ENCODE measurements around the gene ACTR2. TPM values are rescaled to one million over a fixed set of nuclear protein-coding genes. Genes with fewer than 3 reads are reported as not detected.
A peak's percentile ranks its signal among the peaks of the same experiment; 100 is the strongest.
"Not testable (repeated sequence)": the region's sequence is repeated elsewhere in the genome, so short reads cannot be mapped to it uniquely, and the experiment has no call there.

Gene ACTR2
- 10 to 100 TPM; 41.5 to 56.9 (median 49.8) TPM for total RNA-seq

DNA sequence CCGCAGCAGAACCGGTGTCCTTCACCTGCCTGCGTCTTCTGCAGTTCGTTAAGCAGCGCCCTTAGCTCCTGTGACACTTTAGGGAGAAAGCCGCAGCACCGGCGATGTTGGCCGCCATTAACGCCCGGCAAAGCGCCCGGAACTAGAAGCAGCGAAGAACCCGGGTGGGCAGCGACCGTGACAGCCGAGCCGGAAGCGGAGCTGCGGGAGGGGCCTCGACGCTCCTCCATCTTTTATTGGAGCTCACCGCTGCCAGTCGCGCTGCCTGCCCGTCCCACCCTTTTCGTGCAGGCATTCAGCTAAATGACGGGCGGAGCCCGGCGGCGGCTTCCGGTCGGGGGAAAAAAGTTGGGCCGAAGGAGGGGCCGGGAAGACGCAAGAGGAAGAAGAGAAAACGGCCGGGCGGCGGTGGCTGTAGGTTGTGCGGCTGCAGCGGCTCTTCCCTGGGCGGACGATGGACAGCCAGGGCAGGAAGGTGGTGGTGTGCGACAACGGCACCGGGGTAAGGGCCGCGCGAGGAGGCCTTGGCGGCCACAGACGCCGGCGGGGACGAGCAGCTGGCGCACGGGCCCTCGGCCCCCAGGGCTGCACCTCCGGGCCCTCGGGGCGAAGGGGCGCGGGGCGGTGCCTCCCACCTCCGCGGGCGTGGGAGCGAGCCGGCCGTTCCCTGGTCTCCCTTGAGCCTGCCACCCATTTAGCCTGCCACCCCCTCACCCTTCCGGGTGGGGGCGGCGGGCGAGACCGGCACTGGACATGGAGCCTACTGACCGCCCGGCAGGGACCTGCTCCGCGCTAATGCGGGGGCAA lies at the start of gene ACTR2:
TSS of gene ACTR2 (plus strand) at position 376 of the 807 bp plus-strand sequence. CDS start at position 455, 79 bp downstream.
- Histone ChIP-seq H3K4me3 (peak within 1 kb of the TSS; percentile 99), H3K27me3 (no peaks in the 10 kb centered on the region), H3K4me1 (peaks cover 43% of the 10 kb centered on the region), H3K27ac (peak within 1 kb of the TSS; percentile 99), H3K9me3 (no peaks in the 10 kb centered on the region), H3K36me3 (no peaks in the 10 kb centered on the region)
- TF ChIP-seq, protein P1, sequence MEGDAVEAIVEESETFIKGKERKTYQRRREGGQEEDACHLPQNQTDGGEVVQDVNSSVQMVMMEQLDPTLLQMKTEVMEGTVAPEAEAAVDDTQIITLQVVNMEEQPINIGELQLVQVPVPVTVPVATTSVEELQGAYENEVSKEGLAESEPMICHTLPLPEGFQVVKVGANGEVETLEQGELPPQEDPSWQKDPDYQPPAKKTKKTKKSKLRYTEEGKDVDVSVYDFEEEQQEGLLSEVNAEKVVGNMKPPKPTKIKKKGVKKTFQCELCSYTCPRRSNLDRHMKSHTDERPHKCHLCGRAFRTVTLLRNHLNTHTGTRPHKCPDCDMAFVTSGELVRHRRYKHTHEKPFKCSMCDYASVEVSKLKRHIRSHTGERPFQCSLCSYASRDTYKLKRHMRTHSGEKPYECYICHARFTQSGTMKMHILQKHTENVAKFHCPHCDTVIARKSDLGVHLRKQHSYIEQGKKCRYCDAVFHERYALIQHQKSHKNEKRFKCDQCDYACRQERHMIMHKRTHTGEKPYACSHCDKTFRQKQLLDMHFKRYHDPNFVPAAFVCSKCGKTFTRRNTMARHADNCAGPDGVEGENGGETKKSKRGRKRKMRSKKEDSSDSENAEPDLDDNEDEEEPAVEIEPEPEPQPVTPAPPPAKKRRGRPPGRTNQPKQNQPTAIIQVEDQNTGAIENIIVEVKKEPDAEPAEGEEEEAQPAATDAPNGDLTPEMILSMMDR (IDR thresholded peaks at IDR 0.05) = no peak
- TF ChIP-seq POLR2AphosphoS5 (IDR thresholded peaks at IDR 0.05) (peak in 2 of 3 donors; percentile 22 to 38), POLR2A (IDR thresholded peaks at IDR 0.05) (peak; percentile 55 to 89)
- DNase-seq (ENCODE audit: low spot score in 2 of 2) = peak; percentile 97
- WGBS = 0% methylated on average over 20 of the region's 82 CpGs

DNA sequence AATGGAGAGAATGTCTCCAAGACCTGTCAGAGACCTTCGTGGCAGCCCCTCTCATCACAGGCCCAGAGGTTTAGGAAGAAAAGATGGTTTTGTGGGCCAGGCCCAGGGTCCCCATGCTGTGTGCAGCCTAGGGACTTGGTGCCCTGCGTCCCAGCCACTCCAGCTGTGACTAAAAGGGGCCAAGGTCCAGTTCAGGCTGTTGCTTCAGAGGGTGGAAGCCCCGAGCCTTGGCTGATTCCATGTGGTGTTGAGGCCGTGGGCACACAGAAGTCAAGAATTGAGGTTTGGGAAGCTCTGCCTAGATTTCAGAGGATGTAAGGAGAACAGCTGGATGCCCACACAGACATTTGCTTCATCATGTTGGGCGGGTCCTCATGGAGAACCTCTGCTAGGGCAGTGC lies 45.1 kb upstream of the ACTR2 start:
- TF ChIP-seq, protein P1 (IDR thresholded peaks at IDR 0.05) = no peak
- no peak for TF ChIP-seq POLR2A (IDR thresholded peaks at IDR 0.05)
- no peak for TF ChIP-seq EP300 (IDR thresholded peaks at IDR 0.05)
- no peak for TF ChIP-seq POLR2AphosphoS5 (IDR thresholded peaks at IDR 0.05)
- no peaks in the 10 kb centered on the region for H3K9me3 ChIP-seq
- DNase-seq (ENCODE audit: low spot score in 2 of 2) = no peak
- H3K36me3 ChIP-seq = no peaks in the 10 kb centered on the region
- H3K27ac ChIP-seq = no peak overlapping the region
- H3K4me3 ChIP-seq = no peak overlapping the region
- H3K4me1 ChIP-seq = no peaks in the 10 kb centered on the region
- no peaks in the 10 kb centered on the region for H3K27me3 ChIP-seq
- WGBS = 90% methylated on average over 5 of the region's 5 CpGs

DNA sequence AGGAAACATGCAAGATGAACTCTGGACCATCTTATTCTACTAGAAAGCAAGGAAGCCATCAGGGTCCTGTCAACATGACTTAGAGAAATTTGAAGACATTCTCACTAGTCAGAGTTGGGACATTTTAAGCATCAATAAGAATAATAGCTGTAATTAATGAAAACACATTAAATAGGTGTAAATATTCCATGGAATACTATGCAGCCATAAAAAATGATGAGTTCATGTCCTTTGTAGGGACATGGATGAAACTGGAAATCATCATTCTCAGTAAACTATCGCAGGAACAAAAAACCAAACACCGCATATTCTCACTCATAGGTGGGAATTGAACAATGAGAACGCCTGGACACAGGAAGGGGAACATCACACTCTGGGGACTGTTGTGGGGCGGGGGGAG lies 44.2 kb upstream of the ACTR2 start:
- DNase-seq (ENCODE audit: low spot score in 2 of 2); H3K27ac ChIP-seq; H3K36me3 ChIP-seq; H3K27me3 ChIP-seq; H3K4me1 ChIP-seq; H3K9me3 ChIP-seq; H3K4me3 ChIP-seq: not testable (repeated sequence)
- 92% methylated on average over 4 of the region's 4 CpGs for WGBS

DNA sequence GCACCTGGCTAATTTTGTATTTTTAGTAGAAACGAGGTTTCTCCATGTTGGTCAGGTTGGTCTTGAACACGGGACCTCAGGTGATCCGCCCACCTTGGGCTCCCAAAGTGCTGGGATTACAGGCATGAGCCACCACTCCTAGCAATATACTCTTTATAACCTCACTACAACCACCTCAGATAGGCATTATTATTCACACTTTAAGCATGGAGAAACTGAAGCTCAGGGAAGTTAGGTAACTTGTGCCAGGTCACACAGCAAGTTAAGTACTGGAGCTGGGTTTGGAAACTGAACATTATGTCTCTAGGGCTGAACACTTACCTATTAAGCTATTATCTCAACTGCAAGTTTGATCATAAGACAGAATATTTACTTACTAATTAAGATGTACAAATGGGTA lies 42.6 kb upstream of the ACTR2 start:
- Histone ChIP-seq H3K4me3 (no peak overlapping the region), H3K36me3 (no peaks in the 10 kb centered on the region), H3K9me3 (no peaks in the 10 kb centered on the region), H3K4me1 (no peaks in the 10 kb centered on the region), H3K27me3 (no peaks in the 10 kb centered on the region), H3K27ac (no peak overlapping the region)
- TF ChIP-seq POLR2AphosphoS5 (IDR thresholded peaks at IDR 0.05) (no peak), EP300 (IDR thresholded peaks at IDR 0.05) (no peak), POLR2A (IDR thresholded peaks at IDR 0.05) (no peak)
- TF ChIP-seq, protein P1 (IDR thresholded peaks at IDR 0.05) = no peak
- no peak for DNase-seq (ENCODE audit: low spot score in 2 of 2)
- WGBS = 90% methylated on average over 3 of the region's 3 CpGs

DNA sequence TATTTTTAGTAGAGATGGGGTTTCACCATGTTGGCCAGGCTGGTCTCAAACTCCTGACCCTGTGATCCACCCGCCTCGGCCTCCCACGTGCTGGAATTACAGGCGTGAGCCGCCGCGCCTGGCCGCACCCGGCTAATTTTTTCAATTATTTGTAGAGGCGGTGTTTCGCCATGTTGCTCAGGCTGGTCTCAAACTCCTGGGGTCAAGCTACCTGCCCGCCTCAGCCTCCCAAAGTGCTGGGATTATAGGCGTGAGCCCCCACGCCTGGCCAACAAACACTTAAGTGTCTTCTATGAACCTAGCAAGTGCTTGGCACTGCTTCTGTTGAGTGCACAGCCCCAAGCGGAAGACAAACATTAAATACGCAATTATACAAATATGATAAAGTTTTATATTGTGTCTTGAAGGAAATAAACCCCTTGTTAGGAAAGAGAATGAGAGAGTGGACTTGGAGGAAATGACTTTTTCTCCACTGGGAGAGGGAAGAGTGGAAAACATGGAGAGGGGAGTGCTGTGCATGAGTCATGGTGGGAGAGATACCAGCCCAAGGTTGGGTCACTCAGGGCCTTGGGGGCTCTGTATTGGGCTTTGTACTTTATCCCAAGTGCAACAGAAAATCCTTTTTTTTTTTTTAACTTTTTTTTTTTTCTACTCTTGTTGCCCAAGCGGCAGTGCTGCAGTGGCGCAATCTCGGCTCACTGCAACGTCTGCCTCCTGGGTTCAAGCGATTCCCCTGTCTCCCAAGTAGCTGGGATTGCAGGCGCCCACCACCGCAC lies 41.4 kb upstream of the ACTR2 start:
- no peak for DNase-seq (ENCODE audit: low spot score in 2 of 2)
- no peaks in the 10 kb centered on the region for H3K4me1 ChIP-seq
- no peak overlapping the region for H3K4me3 ChIP-seq
- no peaks in the 10 kb centered on the region for H3K9me3 ChIP-seq
- H3K27ac ChIP-seq = no peak overlapping the region
- no peaks in the 10 kb centered on the region for H3K36me3 ChIP-seq
- no peaks in the 10 kb centered on the region for H3K27me3 ChIP-seq
- no peak for TF ChIP-seq POLR2AphosphoS5 (IDR thresholded peaks at IDR 0.05)
- TF ChIP-seq EP300 (IDR thresholded peaks at IDR 0.05) = no peak
- no peak for TF ChIP-seq POLR2A (IDR thresholded peaks at IDR 0.05)
- TF ChIP-seq, protein P1 (IDR thresholded peaks at IDR 0.05) = no peak
- 88% methylated on average over 23 of the region's 23 CpGs for WGBS
